DND-41 (cell line): ENCODE results near the gene ADCY7.
"Not testable (repeated sequence)": the region's sequence is repeated elsewhere in the genome, so short reads cannot be mapped to it uniquely, and the experiment has no call there.

Experiments
- ATAC-seq: fragments of 200-7000 bp; cut with Tn5 transposase; 3 replicates; pipeline ENCODE4 v1.9.1; 2021; ENCODE audit warnings: low read depth; ENCODE audit not compliant: insufficient read depth
- DNase-seq: peaks from one replicate; pipeline ENCODE4 v3.0.0-alpha.2; 2020
- H2AFZ ChIP-seq: 2 replicates; pipeline ENCODE4 v1.6.0; 2012; ENCODE audit warnings: low read depth, low read length
- H3K27ac ChIP-seq: 2 replicates; pipeline ENCODE4 v1.5.1; 2012; ENCODE audit warnings: low read length, inconsistent platforms
- H3K27me3 ChIP-seq: fragments of 200-600 bp; sonication (generic); 2 replicates; pipeline ENCODE4 v1.6.0; 2012; ENCODE audit warnings: low read length, mild to moderate bottlenecking, inconsistent platforms; ENCODE audit not compliant: insufficient read depth, poor library complexity
- H3K36me3 ChIP-seq: 2 replicates; pipeline ENCODE4 v1.5.1; 2012; ENCODE audit warnings: low read length, inconsistent platforms; ENCODE audit not compliant: insufficient read depth
- H3K4me1 ChIP-seq: 2 replicates; pipeline ENCODE4 v1.5.1; 2012; ENCODE audit warnings: mild to moderate bottlenecking, low read length; ENCODE audit not compliant: insufficient read depth
- H3K4me2 ChIP-seq: 2 replicates; pipeline ENCODE4 v1.6.0; 2012; ENCODE audit warnings: mild to moderate bottlenecking, moderate library complexity, low read length, inconsistent platforms; ENCODE audit not compliant: insufficient read depth
- H3K4me3 ChIP-seq, 2 experiments: fragments of 200-600 bp in 1 of 2; shearing (Covaris generic) in 1 of 2; 2 replicates each; pipeline ENCODE4 v1.5.1; 2012 to 2016; ENCODE audit warnings: inconsistent platforms in 2 of 2, low read length in 2 of 2, mild to moderate bottlenecking in 2 of 2, low read depth in 1 of 2, moderate library complexity in 1 of 2
- H3K79me2 ChIP-seq: 2 replicates; pipeline ENCODE4 v1.6.0; 2012; ENCODE audit warnings: low read length, inconsistent platforms; ENCODE audit not compliant: insufficient read depth
- H3K9ac ChIP-seq: 2 replicates; pipeline ENCODE4 v1.6.0; 2012; ENCODE audit warnings: low read depth, mild to moderate bottlenecking, inconsistent platforms, low read length, moderate library complexity
- H3K9me3 ChIP-seq: 2 replicates; pipeline ENCODE4 v1.5.1; 2012; ENCODE audit warnings: low read length, moderate library complexity, mild to moderate bottlenecking, inconsistent platforms; ENCODE audit not compliant: insufficient read depth, severe bottlenecking
- H4K20me1 ChIP-seq: 2 replicates; pipeline ENCODE4 v1.6.0; 2012; ENCODE audit warnings: low read length; ENCODE audit not compliant: insufficient read depth
- EZH2 ChIP-seq: IDR thresholded peaks from 3 replicates; pipeline ENCODE4 v1.6.1; 2012; ENCODE audit warnings: borderline replicate concordance, low read depth, mild to moderate bottlenecking, moderate library complexity, low read length, inconsistent platforms; ENCODE audit not compliant: severe bottlenecking
- TF ChIP-seq, protein P1 (sequence below): IDR thresholded peaks from 2 replicates; pipeline ENCODE4 v1.5.1; 2012; ENCODE audit warnings: borderline replicate concordance, low read length, moderate library complexity, mild to moderate bottlenecking; ENCODE audit not compliant: poor library complexity, severe bottlenecking; ENCODE audit errors: extremely low read depth

Gene ADCY7

DNA sequence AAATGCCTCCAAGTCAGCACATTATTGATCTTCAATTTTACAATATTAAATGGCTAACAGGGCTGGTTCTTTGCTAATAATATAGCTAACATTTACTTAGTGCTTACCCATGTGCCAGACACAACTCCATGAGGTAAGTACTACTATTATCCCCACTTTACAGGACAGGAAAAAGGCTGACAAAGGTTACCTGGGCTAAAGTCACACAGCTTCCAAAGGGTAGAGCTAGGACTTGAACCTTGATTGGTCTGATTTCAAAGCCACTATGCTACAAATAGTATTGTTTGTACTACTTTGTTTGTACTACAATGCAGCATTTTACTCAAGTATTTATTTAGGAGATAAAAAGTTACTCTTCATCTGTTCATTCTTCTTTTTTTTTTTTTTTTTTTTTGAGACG is 70.5 kb downstream of the ADCY7 start:
- DNase-seq, result no peak
- Histone ChIP-seq H3K27ac (no peak overlapping the region), H3K4me3 (no peak overlapping the region), H3K9ac (no peak overlapping the region), H3K27me3 (no peaks in the 10 kb centered on the region), H3K4me2 (no peak overlapping the region), H2AFZ (no peak overlapping the region), H3K79me2 (peaks cover 8% of the 10 kb centered on the region; the same call in 1 of the 2 replicates), H3K4me1 (no peaks in the 10 kb centered on the region), H4K20me1 (peaks cover 13% of the 10 kb centered on the region; the same call in 1 of the 2 replicates), H3K36me3 (peaks cover 86% of the 10 kb centered on the region), H3K9me3 (no peaks in the 10 kb centered on the region)
- no peak for ATAC-seq
- TF ChIP-seq, protein P1, sequence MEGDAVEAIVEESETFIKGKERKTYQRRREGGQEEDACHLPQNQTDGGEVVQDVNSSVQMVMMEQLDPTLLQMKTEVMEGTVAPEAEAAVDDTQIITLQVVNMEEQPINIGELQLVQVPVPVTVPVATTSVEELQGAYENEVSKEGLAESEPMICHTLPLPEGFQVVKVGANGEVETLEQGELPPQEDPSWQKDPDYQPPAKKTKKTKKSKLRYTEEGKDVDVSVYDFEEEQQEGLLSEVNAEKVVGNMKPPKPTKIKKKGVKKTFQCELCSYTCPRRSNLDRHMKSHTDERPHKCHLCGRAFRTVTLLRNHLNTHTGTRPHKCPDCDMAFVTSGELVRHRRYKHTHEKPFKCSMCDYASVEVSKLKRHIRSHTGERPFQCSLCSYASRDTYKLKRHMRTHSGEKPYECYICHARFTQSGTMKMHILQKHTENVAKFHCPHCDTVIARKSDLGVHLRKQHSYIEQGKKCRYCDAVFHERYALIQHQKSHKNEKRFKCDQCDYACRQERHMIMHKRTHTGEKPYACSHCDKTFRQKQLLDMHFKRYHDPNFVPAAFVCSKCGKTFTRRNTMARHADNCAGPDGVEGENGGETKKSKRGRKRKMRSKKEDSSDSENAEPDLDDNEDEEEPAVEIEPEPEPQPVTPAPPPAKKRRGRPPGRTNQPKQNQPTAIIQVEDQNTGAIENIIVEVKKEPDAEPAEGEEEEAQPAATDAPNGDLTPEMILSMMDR, result no peak
- no peak for TF ChIP-seq EZH2

DNA sequence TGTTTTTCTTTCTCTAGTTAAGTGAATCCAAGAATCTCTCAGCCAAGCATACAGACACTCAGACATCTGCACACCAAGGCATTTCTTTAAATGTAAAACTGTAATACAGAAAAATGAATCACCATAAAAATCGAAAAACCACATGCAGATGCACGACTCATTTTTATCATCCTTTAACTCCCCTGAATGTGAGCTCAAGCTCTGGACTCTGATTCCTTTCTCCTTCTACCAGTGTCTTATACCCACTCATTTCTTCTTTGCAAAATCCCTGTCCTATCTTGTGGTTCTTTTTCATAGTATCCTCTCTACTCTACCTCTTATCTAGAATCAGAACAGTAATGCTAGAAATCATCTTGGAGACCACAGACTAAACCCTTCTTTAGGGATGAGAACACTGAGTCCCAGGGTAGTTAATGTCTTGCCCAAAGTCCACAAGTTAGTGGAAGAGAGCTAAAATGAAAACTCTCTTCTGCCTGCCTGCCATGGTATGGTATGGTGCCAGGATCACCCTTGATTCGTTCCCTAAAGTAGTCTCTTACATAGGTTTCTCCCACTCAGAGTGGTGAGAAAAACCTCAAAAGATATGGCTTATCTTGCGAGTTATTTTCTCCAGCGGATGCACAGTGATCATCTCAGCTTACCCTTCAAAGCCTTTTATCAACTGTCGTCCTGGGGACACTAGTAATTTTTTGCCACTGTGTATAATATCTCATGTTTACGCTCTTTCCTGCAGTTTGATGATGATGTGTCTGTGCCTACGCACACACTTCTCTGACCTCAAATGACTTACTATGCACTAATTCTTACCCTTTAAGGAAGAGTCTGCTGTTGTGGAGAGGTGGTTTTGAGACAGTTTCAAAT is 72.2 kb downstream of the ADCY7 start:
- no peak for DNase-seq
- peaks cover 84% of the 10 kb centered on the region for H3K36me3 ChIP-seq
- no peak overlapping the region for H3K9ac ChIP-seq
- no peak overlapping the region for H2AFZ ChIP-seq
- no peaks in the 10 kb centered on the region for H3K9me3 ChIP-seq
- no peaks in the 10 kb centered on the region for H3K4me1 ChIP-seq
- ATAC-seq, result no peak
- no peak overlapping the region for H3K4me3 ChIP-seq
- H4K20me1 ChIP-seq, result peaks cover 10% of the 10 kb centered on the region; the same call in 1 of the 2 replicates
- H3K27ac ChIP-seq, result no peak overlapping the region
- no peak overlapping the region for H3K4me2 ChIP-seq
- TF ChIP-seq EZH2, result no peak
- TF ChIP-seq, protein P1, result no peak
- H3K27me3 ChIP-seq, result no peaks in the 10 kb centered on the region
- 0 out of 2 replicates have a peak, but pooled peaks cover 2% of the 10 kb centered on the region for H3K79me2 ChIP-seq

DNA sequence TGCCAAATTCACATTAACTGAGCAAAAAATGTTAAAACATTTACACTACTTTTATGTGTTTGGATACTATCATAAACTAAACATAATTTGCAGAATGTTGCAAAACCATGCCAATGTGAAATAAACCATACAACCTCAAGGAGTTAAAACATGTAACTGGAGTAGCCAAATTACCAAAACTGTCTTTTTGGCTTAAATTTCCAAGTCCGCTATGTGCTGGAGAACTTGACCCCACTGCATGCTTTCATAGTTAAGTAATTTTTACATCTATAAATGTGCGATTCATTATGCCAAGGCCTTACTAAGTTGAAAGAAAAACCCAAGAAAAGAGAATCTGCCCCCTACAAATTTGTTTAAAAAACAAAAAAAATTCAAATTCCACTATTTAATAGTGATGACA is 74.2 kb downstream of the ADCY7 start:
- no peak overlapping the region for H3K27ac ChIP-seq
- DNase-seq (no peak), ATAC-seq (no peak)
- peaks cover 75% of the 10 kb centered on the region for H3K36me3 ChIP-seq
- H3K27me3 ChIP-seq, result no peaks in the 10 kb centered on the region
- no peak overlapping the region for H3K9ac ChIP-seq
- TF ChIP-seq EZH2, result no peak
- TF ChIP-seq, protein P1, result no peak
- H3K4me2 ChIP-seq, result no peak overlapping the region
- no peak overlapping the region for H2AFZ ChIP-seq
- H3K4me1 ChIP-seq, result no peaks in the 10 kb centered on the region
- no peak overlapping the region for H3K4me3 ChIP-seq
- no peaks in the 10 kb centered on the region for H3K9me3 ChIP-seq
- H4K20me1 ChIP-seq, result peaks cover 10% of the 10 kb centered on the region; the same call in 1 of the 2 replicates
- H3K79me2 ChIP-seq, result 0 out of 2 replicates have a peak, but pooled peaks cover 4% of the 10 kb centered on the region

DNA sequence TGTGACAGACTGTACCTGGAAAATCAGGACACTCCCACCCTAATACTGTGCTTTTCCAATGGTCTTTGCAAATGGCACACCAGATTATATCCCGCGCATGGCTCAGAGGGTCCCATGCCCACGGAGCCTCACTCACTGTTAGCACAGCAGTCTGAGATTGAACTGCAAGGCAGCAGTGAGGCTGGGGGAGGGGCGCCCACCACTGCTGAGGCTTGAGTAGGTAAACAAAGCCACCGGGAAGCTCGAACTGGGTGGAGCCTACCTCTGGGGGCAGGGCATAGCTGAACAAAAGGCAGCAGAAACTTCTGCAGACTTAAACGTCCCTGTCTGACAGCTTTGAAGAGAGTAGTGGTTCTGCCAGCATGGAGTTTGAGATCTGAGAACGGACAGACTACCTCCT is 77.2 kb downstream of the ADCY7 start:
- not testable (repeated sequence) for H3K9ac ChIP-seq, H3K4me2 ChIP-seq, H3K27me3 ChIP-seq, H3K27ac ChIP-seq, H2AFZ ChIP-seq, H3K4me1 ChIP-seq, H3K79me2 ChIP-seq, H3K4me3 ChIP-seq, DNase-seq, ATAC-seq, H3K9me3 ChIP-seq, H4K20me1 ChIP-seq
- peaks cover 56% of the 10 kb centered on the region for H3K36me3 ChIP-seq

DNA sequence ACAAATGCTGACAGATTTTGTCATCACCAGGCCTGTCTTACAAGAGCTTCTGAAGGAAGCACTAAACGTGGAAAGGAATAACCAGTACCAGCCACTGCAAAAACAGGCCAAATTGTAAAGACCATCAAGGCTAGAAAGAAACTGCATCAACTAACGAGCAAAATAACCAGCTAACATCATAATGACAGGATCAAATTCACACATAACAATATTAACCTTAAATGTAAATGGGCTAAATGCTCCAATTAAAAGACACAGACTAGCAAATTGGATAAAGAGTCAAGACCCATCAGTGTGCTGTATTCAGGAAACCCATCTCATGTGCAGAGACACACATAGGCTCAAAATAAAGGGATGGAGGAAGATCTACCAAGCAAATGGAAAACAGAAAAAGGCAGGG is 78.9 kb downstream of the ADCY7 start:
- H3K79me2 ChIP-seq, H3K27ac ChIP-seq, ATAC-seq, DNase-seq, H3K9me3 ChIP-seq, H4K20me1 ChIP-seq, H3K4me2 ChIP-seq, H2AFZ ChIP-seq, H3K4me3 ChIP-seq, H3K9ac ChIP-seq, H3K27me3 ChIP-seq, H3K4me1 ChIP-seq: not testable (repeated sequence)
- peaks cover 56% of the 10 kb centered on the region for H3K36me3 ChIP-seq
